GM19238 (cell line): ENCODE results near the gene C11orf68.

Experiments used
- DNase-seq: peaks from one replicate; pipeline ENCODE4 v3.0.0; 2011; ENCODE audit warnings: low spot score; ENCODE audit not compliant: insufficient read length

Gene C11orf68

GRCh38 chr11:65891219-65892136, 27.4 kb downstream of the C11orf68 start:
- DNase-seq: no peak

GRCh38 chr11:65890324-65891218, 28.3 kb downstream of the C11orf68 start, which contains the start of gene CCDC85B:
Gene CCDC85B (plus strand): TSS chr11:65890673. CDS start chr11:65890784, 111 bp downstream.
- peak; percentile 91 for DNase-seq

GRCh38 chr11:65888163-65888814, 30.6 kb downstream of the C11orf68 start, which contains the start of gene FIBP:
Gene FIBP (minus strand): TSS chr11:65888471. CDS start chr11:65888418, 53 bp downstream.
- DNase-seq: peak; percentile 99

- no peak for DNase-seq
Observed at GRCh38 chr11:65887723-65888162, 31.1 kb downstream of the C11orf68 start.

DNA sequence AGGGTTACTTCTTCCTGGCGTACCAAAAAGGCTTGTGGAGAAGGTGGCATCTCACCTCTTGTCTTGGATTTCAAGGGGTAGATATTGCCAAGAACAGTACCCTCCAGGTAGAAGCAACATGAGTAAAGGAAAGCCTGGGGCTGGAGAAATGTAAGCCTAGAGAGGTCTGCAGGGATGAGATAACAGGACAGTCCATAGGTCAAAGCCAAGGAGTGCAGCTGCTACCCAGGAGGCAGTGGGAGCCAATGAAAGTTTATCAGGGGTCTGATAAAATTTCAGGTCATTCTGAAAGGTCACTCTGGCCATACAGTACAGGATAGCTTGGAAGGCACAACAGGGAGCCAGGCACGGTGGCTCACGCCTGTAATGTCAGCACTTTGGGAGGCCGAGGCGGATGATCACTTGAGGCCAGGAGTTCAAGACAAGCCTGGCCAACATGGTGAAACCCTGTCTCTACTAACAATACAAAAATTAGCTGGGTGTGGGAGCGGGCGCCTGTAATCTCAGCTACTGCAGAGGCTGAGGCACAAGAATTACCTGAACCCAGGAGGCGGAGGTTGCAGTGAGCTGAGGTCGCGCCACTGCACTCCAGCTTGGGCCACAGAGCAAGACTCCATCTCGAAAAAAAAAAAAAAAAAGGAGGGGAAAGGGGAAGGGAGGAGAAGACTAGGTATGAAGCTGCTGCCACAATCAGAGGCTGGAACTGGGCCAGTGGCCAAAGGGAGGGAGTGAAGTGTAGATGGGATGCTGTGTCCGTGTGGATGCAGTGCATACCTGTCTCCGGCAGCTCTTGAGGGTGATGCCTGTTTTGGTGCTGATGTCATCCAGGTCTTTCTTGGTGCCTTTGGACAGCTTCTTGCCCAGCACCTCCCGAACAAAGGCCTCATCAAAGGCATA, 31.8 kb downstream of the C11orf68 start:
- no peak for DNase-seq

DNA sequence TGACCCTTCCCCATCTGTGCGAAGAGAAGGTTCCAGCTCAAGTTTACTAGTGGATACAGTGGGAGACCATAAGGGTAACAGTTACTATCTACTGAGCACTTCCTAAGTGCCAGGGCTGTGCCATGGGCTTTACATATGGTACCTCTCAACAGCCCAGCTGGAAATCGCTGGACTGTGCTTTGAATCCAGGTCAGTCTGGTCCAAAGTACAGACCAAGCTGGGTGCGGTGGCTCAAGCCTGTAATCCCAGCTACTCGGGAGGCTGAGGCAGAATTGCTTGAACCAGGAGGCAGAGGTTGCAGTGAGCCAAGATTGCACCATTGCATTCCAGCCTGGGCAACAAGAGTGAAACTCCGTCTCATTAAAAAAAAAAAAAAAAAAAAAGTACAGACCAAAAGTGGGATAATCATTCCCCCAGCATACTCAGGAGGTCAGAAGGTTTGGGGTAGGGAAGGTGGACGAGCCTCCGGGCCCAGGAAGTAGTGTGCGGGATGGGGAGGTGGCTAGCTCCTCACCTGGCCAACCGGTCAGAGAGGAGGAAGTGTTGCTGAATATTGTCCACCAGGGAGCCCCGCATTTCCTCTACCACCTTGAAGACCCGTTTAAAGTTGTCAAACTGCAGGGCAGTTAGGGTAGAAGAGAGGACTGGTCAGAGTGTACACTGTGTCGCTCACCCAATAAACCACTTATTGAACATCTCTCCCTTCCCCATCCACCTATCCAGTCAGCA, 32.9 kb downstream of the C11orf68 start:
- no peak for DNase-seq

DNA sequence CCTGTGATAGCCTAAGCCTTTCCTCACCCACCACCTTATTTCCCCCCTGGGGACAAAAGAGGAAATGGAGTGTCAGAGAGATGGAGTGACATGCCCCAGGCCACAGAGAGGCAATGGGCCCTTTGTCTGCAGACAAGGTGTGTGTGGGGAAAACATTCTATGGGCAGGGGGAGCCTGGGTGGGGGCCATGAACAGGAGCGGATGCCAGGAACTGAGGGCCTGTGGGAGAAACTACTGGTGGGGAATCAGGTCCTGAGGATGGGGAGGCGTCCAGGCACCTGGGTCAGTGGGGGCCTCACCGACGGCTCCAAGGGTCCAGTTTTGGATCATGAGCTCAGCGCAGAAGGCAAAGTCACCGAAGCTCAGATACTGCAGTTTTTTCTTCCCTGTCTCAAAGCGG, 33.6 kb downstream of the C11orf68 start:
- DNase-seq: no peak

DNA sequence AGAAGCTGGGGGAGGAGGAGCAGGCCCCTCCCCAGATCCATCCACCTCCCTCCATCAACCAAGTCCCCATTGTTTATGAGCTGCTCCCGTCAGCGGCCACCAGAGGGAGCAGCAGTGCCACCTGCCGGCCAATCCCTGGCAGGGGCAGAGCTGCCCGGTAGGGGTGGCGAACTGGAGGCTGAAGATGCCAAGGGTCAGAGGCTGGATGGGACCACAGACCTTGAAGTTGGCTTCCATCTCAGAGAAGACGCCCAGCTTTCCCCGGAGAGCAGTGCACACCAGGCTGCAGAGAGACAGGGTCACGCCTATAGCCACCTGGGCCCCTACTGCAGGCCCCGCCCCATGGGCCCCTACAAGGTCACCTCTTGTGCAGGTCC, 34.2 kb downstream of the C11orf68 start:
- DNase-seq: peak; percentile 85

GRCh38 chr11:65883786-65884715, 34.8 kb downstream of the C11orf68 start:
- no peak for DNase-seq

- no peak for DNase-seq
Observed at GRCh38 chr11:65883058-65883761, 35.7 kb downstream of the C11orf68 start.

GRCh38 chr11:65882120-65883057, 36.5 kb downstream of the C11orf68 start:
- no peak for DNase-seq

- DNase-seq: no peak
Observed at GRCh38 chr11:65880844-65881421, 37.9 kb downstream of the C11orf68 start.

- DNase-seq: no peak
Observed at GRCh38 chr11:65880027-65880426, 38.8 kb downstream of the C11orf68 start.

DNA sequence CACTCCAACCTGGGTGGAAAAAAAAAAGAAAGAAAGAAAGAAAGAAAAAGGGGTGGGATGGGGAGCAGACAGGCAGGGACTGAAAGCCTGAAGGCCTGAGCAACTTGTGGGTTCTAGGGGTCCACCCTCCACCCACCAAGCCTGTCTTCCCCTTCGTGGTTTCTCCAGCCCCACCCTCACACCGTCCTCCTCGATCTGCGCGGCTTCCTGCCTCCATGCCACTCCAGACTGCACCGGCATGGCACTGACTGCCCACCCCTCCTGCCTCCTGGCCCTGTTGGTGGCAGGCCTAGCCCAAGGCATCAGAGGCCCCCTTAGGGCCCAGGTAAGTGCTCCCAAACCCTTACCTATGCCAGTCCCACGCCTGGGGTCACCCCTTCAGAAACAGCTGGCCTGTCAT, 39.2 kb downstream of the C11orf68 start, which contains the start of gene CTSW:
Gene CTSW, plus strand, starts transcription at position 221 of the 400 bp plus-strand sequence. Its CDS starts 18 bp downstream, at position 239.
- DNase-seq: no peak

GRCh38 chr11:65873318-65874156, 45.3 kb downstream of the C11orf68 start:
- peak; percentile 99 for DNase-seq
